ENCODE measurements around the gene GUCA2B. TPM values are rescaled to one million over a fixed set of nuclear protein-coding genes. Genes with fewer than 3 reads are reported as not detected.

Gene GUCA2B
- total and polyA plus RNA-seq, 4 donors = 1.7 to 3.3 TPM; not detected in 2

DNA sequence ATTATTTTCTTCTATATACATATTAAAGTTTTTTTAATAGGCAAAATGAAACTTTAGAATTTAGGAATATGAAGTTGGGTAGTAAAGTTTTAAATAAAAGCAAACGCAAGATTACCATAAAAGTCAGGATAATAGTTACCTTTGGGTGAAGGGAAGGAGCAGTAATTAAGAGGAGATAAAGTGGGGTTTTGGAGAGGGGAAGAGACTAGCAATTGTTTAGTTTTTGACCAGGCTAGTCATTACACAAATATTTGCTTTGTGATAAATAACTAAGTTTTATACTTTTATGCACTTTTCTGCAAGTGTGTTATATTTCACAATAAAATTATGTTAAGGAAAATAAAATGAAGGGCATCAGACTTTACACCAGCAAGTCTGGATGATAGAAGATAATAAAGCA lies 27.7 kb upstream of the GUCA2B start:
- Histone ChIP-seq H3K4me1 (ENCODE audit: control insufficient read depth in 4 of 4, insufficient read depth in 4 of 4, low read length in 3 of 4) (no peaks in the 10 kb centered on the region), H3K27ac (ENCODE audit: low read depth in 1 of 2, low read length in 2 of 2) (no peak overlapping the region), H3K4me3 (ENCODE audit: low read depth in 1 of 3, low read length in 3 of 3) (no peak overlapping the region), H3K9ac (ENCODE audit: low read depth in 1 of 2, low read length in 2 of 2) (no peak overlapping the region), H3K9me3 (ENCODE audit: control insufficient read depth in 4 of 4, low read length in 3 of 4) (no peaks in the 10 kb centered on the region), H3K36me3 (ENCODE audit: control insufficient read depth in 4 of 4, insufficient read depth in 3 of 4, low read depth in 1 of 4, low read length in 3 of 4) (no peaks in the 10 kb centered on the region), H3K27me3 (ENCODE audit: control insufficient read depth in 4 of 4, insufficient read depth in 4 of 4, low read length in 3 of 4) (no peaks in the 10 kb centered on the region)
- DNase-seq (ENCODE audit: low spot score) = no peak
- no peak for TF ChIP-seq FOXA1 (IDR thresholded peaks at IDR 0.05)
- TF ChIP-seq JUND (IDR thresholded peaks at IDR 0.05) = no peak
- TF ChIP-seq SP1 (IDR thresholded peaks at IDR 0.05) = no peak
- no peak for TF ChIP-seq RXRA (IDR thresholded peaks at IDR 0.05)
- no peak for TF ChIP-seq NR2F2 (IDR thresholded peaks at IDR 0.05)
- no peak for TF ChIP-seq ZBTB33 (IDR thresholded peaks at IDR 0.05)
- TF ChIP-seq HNF4A (conservative IDR thresholded peaks at IDR 0.05) = no peak
- WGBS = 7% methylated on average over 1 of the region's 1 CpG

DNA sequence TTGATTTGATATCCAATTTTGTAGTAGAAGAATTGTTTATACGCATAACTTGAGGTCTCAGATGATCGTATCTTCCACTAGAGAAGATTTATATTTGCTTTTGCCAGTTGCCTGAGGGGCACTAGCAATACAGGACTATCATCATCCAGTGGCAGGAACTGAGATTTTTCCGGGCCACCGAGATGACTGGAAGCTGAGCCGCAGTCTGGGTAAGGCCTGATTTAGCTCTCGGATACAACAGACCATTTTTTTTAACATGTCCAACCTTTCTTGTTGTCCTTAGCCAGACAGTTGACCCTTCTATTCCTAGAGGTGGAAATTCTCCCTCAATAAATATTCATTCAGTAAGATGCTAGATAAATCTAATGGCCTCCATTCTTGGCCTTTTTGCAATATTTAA lies 25.4 kb upstream of the GUCA2B start:
- H3K4me3 ChIP-seq (ENCODE audit: low read depth in 1 of 3, low read length in 3 of 3) = no peak overlapping the region
- H3K9ac ChIP-seq (ENCODE audit: low read depth in 1 of 2, low read length in 2 of 2) = no peak overlapping the region
- 92% methylated on average over 6 of the region's 6 CpGs for WGBS
- H3K27me3 ChIP-seq (ENCODE audit: control insufficient read depth in 4 of 4, insufficient read depth in 4 of 4, low read length in 3 of 4) = no peaks in the 10 kb centered on the region
- no peaks in the 10 kb centered on the region for H3K4me1 ChIP-seq (ENCODE audit: control insufficient read depth in 4 of 4, insufficient read depth in 4 of 4, low read length in 3 of 4)
- H3K9me3 ChIP-seq (ENCODE audit: control insufficient read depth in 4 of 4, low read length in 3 of 4) = no peaks in the 10 kb centered on the region
- no peak overlapping the region for H3K27ac ChIP-seq (ENCODE audit: low read depth in 1 of 2, low read length in 2 of 2)
- no peaks in the 10 kb centered on the region for H3K36me3 ChIP-seq (ENCODE audit: control insufficient read depth in 4 of 4, insufficient read depth in 3 of 4, low read depth in 1 of 4, low read length in 3 of 4)
- DNase-seq (ENCODE audit: low spot score) = no peak
- TF ChIP-seq RXRA (IDR thresholded peaks at IDR 0.05) (no peak), HNF4G (IDR thresholded peaks at IDR 0.05) (no peak), SP1 (IDR thresholded peaks at IDR 0.05) (no peak), NR2F2 (IDR thresholded peaks at IDR 0.05) (no peak), RAD21 (IDR thresholded peaks at IDR 0.05) (no peak), GABPA (IDR thresholded peaks at IDR 0.05 in 1 of 2, conservative IDR thresholded peaks at IDR 0.05 in 1 of 2) (no peak), YY1 (IDR thresholded peaks at IDR 0.05) (no peak), ZBTB33 (IDR thresholded peaks at IDR 0.05) (no peak)
- TF ChIP-seq, protein P1, sequence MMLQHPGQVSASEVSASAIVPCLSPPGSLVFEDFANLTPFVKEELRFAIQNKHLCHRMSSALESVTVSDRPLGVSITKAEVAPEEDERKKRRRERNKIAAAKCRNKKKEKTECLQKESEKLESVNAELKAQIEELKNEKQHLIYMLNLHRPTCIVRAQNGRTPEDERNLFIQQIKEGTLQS (IDR thresholded peaks at IDR 0.05) = no peak
- TF ChIP-seq, protein P2, sequence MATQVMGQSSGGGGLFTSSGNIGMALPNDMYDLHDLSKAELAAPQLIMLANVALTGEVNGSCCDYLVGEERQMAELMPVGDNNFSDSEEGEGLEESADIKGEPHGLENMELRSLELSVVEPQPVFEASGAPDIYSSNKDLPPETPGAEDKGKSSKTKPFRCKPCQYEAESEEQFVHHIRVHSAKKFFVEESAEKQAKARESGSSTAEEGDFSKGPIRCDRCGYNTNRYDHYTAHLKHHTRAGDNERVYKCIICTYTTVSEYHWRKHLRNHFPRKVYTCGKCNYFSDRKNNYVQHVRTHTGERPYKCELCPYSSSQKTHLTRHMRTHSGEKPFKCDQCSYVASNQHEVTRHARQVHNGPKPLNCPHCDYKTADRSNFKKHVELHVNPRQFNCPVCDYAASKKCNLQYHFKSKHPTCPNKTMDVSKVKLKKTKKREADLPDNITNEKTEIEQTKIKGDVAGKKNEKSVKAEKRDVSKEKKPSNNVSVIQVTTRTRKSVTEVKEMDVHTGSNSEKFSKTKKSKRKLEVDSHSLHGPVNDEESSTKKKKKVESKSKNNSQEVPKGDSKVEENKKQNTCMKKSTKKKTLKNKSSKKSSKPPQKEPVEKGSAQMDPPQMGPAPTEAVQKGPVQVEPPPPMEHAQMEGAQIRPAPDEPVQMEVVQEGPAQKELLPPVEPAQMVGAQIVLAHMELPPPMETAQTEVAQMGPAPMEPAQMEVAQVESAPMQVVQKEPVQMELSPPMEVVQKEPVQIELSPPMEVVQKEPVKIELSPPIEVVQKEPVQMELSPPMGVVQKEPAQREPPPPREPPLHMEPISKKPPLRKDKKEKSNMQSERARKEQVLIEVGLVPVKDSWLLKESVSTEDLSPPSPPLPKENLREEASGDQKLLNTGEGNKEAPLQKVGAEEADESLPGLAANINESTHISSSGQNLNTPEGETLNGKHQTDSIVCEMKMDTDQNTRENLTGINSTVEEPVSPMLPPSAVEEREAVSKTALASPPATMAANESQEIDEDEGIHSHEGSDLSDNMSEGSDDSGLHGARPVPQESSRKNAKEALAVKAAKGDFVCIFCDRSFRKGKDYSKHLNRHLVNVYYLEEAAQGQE (IDR thresholded peaks at IDR 0.05) = no peak

Measured in liver (tissue), 9 donors.